Measurements from ENCODE around the gene TNP2. TPM values are rescaled to one million over a fixed set of nuclear protein-coding genes. Genes with fewer than 3 reads are reported as not detected.
A peak's percentile ranks its signal among the peaks of the same experiment; 100 is the strongest.

The TNP2 gene
- total and polyA plus RNA-seq, 9 of the 15 experiments (the other 6 are each of a cell fraction or from before 2014, with no cell fraction given) = not detected

GRCh38 chr16:11239644-11240632 is 29.2 kb downstream of the TNP2 start (continued):
- TF ChIP-seq KDM1A (IDR thresholded peaks at IDR 0.05) (peak; percentile 37 to 76), PYGO2 (tag; IDR thresholded peaks at IDR 0.05) (no peak), HDAC3 (IDR thresholded peaks at IDR 0.05; ENCODE audit: borderline replicate concordance, partially characterized antibody) (no peak), E2F6 (IDR thresholded peaks at IDR 0.05; ENCODE audit: borderline replicate concordance in 1 of 2, extremely low read depth in 1 of 2, insufficient read depth in 1 of 2, insufficient read length in 1 of 2, low read depth in 1 of 2, low read length in 1 of 2, poor library complexity in 1 of 2, severe bottlenecking in 1 of 2) (no peak), SMARCA5 (IDR thresholded peaks at IDR 0.05) (peak; percentile 68; the same call in 1 of the 2 replicates), ZNF449 (CRISPR knock-in tag; IDR thresholded peaks at IDR 0.05) (no peak), ZFP36 (IDR thresholded peaks at IDR 0.05; ENCODE audit: low read depth, low read length, partially characterized antibody) (peak; percentile 98), ZNF717 (CRISPR knock-in tag; IDR thresholded peaks at IDR 0.05) (no peak), HDGF (IDR thresholded peaks at IDR 0.05) (peak; percentile 51; the same call in 1 of the 2 replicates), CHD4 (IDR thresholded peaks at IDR 0.05; ENCODE audit: insufficient read depth, insufficient replicate concordance, low read depth, low read length, poor library complexity, severe bottlenecking) (peak; percentile 43), L3MBTL2 (IDR thresholded peaks at IDR 0.05) (0 out of 2 replicates have a peak, but pooled peaks have one; percentile 3)

Data from K562 (cell line).